HG02623 (cell line): Measurements from ENCODE around the gene BRIP1.
"Not testable (repeated sequence)": the region's sequence is repeated elsewhere in the genome, so short reads cannot be mapped to it uniquely, and the experiment has no call there.

Experiments
- ATAC-seq: cut with Tn5 transposase; IDR thresholded peaks from one replicate; pipeline ENCODE4 v1.9.1; 2021; ENCODE audit warnings: moderate library complexity; ENCODE audit not compliant: unreplicated experiment

BRIP1 gene

GRCh38 chr17:61670691-61671090 is 192.6 kb downstream of the BRIP1 start:
- no peak for ATAC-seq

GRCh38 chr17:61669522-61669921 is 193.8 kb downstream of the BRIP1 start:
- ATAC-seq = no peak

- ATAC-seq = no peak
These were observed 194.8 kb downstream of the BRIP1 start for GRCh38 chr17:61668486-61668885.

GRCh38 chr17:61666406-61667088 is 196.8 kb downstream of the BRIP1 start:
- not testable (repeated sequence) for ATAC-seq

GRCh38 chr17:61663310-61663709 is 200.0 kb downstream of the BRIP1 start:
- no peak for ATAC-seq

- no peak for ATAC-seq
These were observed 200.6 kb downstream of the BRIP1 start for GRCh38 chr17:61662741-61663140.

- no peak for ATAC-seq
These were observed 201.1 kb downstream of the BRIP1 start for GRCh38 chr17:61662186-61662585.

GRCh38 chr17:61660746-61661485 is 202.4 kb downstream of the BRIP1 start:
- no peak for ATAC-seq

- ATAC-seq = no peak
These were observed 203.9 kb downstream of the BRIP1 start for GRCh38 chr17:61659437-61659836.

- ATAC-seq = no peak
These were observed 205.1 kb downstream of the BRIP1 start for GRCh38 chr17:61658183-61658582.

GRCh38 chr17:61657338-61657737 is 206.0 kb downstream of the BRIP1 start:
- no peak for ATAC-seq

- no peak for ATAC-seq
These were observed 206.6 kb downstream of the BRIP1 start for GRCh38 chr17:61656721-61657217.

- ATAC-seq = no peak
These were observed 212.6 kb downstream of the BRIP1 start for GRCh38 chr17:61650749-61651148.

- no peak for ATAC-seq
These were observed 214.7 kb downstream of the BRIP1 start for GRCh38 chr17:61648587-61648986.

- ATAC-seq = no peak
These were observed 216.3 kb downstream of the BRIP1 start for GRCh38 chr17:61647047-61647446.

GRCh38 chr17:61646482-61646881 is 216.8 kb downstream of the BRIP1 start:
- ATAC-seq = no peak

GRCh38 chr17:61645920-61646319 is 217.4 kb downstream of the BRIP1 start:
- ATAC-seq = no peak

- ATAC-seq = no peak
These were observed 218.2 kb downstream of the BRIP1 start for GRCh38 chr17:61644800-61645774.

- ATAC-seq = no peak
These were observed 220.6 kb downstream of the BRIP1 start for GRCh38 chr17:61642768-61643167.

- no peak for ATAC-seq
These were observed 221.6 kb downstream of the BRIP1 start for GRCh38 chr17:61641715-61642114.

GRCh38 chr17:61641084-61641483 is 222.2 kb downstream of the BRIP1 start:
- ATAC-seq = no peak
